Stimulated activated CD4-positive, alpha-beta T cell treated with anti-CD3 and anti-CD28 coated beads, Interleukin-15, amount 100 ng/mL, for 1 hour (primary cell): ENCODE data around the gene FBXL17.

Experiments used
- DNase-seq, 2 donors: peaks; one replicate each; pipeline ENCODE4 v3.0.0-alpha.2; 2020; ENCODE audit warnings: low read depth in 1 of 2, low spot score in 1 of 2

The FBXL17 gene

DNA sequence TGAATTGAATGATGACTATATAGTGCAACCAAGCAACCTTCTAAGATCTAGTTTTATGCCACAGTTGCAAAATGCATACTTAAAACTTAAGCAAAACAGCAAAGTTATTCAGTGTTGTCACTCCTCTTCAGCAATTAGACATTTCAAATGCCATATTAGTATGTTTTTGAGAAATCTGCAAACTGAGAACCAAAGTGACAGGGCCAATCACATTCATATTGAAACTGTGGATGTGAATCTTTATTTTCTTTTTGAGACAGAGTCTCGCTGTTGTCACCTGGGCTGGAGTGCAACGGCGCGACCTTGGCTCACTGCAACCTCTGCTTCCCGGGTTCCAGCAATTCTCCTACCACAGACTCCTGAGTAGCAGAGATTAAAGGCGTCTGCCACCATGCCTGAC, 461.9 kb downstream of the FBXL17 start:
- DNase-seq: no peak

DNA sequence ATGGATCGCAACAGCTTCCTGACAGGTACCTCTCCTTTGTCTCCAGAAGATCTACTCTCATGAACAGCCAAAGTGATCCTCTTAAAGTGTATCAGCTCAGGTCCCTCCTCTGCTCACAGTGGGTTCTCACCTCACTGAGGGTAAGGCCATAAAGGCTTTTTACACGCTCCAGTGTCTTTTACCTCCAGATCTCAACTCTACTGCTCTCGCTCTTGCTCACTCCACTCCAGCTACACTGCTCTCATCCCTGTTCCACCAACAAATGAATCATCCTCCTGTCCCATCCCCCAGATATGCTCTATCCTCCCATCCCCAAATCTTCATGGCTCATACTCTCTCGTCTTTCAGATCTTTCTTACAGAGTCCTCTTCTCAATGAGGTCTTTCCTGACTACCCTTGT, 462.5 kb downstream of the FBXL17 start:
- no peak for DNase-seq

DNA sequence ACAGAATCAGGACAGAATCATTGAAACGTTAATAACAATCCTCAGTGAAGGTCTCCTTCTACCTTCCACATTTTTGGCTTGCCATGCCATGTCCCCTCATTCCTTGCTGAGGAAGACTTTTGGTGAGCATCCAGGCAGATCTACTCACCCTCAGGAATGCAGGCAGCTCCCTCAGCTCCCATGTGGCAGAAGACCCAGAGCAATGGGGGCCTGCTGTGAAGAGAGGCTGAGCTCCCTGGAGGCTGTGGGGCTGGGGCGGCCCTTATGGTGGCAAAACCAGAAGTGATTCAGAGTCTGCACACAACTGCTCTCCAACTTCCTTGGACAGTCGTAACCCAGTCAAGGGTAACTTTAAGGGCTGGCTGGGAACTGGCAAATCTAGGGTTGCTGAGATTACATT, 463.9 kb downstream of the FBXL17 start:
- no peak for DNase-seq

DNA sequence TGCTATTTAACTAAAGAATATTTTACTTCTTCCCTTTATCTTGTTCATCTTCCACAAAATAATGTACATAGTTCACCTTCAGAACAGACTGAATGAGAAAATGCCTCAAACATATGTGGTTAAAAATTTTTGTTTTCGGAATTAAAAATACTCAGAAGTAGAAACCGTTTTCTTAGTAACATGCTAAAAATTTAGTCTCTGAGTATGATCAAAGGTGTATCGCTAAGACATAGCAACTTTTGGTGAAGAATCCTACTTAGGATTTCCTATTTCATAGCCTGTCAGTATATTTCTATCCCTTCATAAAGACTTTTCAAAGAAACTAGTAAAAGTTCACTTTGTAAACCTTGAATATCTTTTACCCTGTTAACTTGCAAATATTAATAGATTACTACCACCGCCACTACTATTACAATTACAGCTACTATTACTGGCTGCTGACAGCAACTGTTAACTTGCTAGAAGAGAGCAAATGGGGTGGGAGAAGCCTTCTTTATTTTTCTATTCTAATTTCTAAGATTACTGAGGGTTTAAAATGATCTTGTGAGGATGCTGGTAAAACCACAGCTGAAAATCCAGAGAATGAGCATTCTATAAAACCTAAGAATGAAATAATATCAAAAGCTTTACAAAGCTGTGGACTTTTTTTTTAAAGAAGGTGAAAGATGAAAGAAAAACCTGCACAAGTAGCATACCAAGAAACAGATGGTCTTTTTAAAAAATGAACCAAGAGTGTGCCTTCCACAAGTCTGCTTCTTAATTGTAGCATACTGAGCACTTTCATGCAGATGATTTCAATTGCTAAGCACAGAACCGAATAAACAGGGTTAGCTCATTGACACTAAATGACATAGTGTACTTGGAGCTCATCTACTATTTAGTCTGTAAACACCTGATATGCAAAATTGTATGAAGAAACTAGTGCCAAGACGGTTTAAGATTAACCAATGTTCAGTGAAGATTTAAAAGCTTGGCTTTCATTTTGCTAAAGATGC, 464.9 kb downstream of the FBXL17 start:
- DNase-seq: no peak

DNA sequence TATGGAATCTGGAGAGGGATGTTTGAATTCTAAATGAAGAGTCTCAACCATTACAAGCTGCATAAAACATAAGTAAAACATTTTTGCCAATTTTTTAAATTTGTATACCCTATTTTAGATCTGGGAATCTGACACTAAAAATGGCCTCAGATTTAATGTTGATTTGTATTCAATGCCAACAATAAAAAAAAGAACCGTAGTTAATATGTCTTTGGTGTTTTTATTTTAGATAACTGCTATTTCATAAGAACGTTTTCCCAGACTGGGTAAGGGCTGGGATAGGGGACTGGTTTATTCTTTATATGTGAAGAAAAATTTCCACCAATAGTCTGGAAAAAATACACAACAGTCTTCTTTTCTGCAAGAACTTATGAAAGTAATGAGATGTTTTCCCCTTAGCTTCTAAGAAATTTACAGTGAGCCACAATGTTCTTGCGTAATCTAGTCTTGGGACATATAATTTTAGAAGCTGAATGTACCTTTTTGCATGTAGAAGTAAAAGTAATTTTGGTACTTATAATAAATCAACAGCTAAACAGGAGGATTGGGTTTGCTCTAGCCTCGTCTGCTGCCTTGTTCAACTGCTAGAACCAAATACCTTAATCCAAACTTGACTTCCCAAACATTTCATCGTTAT, 466.6 kb downstream of the FBXL17 start:
- DNase-seq: no peak

DNA sequence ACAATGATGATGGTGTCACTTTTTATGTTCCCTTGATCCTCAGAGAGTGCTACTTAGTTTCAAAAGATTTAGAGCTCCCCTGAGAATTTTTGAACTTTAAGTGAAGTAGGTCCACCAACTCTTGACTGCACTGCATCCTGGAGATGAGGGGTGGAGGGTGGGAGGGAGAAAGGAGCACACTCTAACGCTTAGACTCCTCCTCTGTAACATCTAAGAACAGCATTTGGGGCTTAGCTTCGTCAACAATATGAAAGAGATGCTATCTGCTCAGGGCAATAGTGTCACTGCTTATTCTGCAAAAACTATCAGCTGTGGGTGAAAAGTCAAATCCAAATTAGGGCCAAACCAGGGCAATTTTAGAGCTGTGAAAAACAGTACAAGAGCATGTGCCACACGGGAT, 468.4 kb downstream of the FBXL17 start:
- DNase-seq: no peak

DNA sequence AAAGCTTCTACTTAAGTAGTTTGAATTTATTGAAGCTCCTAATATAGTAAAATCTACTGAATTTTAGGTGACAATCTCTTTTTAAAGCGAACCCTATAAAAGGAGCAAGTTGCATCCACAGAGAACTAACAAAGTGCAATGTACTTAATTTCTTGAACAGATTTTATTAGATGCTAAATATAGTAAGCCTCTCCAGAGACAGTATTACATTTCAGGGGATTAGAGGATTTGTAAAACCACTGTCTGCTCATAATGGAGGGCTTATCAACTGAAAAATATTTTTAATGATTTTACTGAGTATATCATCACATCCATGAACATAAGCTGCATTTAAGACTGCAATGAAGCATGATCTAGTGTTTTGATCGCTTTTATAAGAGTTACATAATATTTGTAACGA, 481.2 kb downstream of the FBXL17 start:
- DNase-seq: no peak

DNA sequence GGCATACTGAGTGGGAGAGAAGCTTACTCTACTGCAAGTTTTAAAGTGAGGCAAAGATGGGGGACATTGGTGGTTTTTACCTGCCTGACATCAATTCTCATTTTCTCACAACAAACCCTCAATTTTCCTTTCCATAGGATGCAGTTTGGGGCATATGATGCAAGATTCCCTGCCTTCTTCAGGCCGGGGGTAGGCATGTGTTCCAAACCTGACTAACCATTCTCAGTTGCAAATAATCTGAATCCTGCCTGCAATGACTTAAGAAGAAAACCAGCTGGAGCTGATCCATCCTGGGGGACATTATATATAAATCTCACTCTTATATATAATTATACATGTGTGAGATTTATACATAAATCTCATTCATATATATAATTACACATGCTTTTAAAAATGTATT, 487.5 kb downstream of the FBXL17 start:
- DNase-seq: no peak

DNA sequence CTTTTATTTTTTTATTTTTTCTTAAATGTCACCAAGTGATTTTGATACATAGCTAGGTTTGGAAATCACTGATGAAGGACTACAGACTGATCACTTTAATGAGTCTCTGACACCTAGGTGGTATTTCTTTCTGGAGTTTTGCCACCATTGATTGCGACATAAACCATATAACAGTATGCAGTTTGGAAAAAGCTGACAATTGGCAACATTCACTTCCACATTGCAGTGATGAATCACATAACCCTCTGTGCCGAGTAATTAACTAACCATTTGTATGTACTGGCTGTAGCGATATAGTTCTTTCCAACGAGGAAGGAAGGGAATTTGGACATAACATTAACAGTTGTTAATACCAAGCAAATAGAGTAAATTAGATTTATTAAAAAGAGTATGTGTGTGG, 488.3 kb downstream of the FBXL17 start:
- no peak for DNase-seq

DNA sequence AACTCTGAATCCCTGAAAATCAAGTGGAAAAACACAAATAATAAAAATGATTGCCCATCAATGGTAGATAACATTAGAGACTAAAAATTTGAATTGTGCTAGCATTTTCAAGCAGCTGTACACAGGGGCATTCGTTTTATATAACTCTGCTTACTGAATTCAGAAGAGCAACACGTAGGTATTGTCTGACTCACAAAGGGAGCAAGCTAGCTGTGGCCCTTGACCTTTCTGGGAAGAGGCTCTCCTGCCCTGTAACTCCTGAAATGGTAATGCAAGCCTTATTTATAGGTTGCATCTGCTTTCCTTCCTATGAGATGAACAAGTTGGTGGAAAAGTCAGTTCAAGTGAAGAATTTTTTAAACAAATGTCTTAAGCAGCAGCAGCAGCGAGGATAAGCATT, 492.5 kb downstream of the FBXL17 start:
- DNase-seq: no peak

DNA sequence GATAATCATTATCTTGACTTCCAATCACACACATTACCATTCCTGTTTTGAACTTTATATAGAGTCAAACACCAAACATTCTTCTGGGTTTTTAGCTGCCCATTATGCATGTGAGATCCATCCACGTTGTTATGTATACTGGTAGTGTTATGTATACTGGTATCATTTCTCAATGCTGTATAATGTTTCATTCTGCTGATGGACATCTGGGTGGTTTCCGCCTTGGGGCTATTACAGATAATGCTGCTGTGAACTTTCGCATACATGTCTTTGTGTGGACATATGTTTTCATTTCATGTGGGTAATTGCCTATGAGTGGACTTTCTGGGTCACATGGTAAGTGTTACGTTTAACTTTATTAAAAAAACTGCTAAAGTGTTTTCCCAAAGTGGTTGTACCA, 493.4 kb downstream of the FBXL17 start:
- DNase-seq: no peak

DNA sequence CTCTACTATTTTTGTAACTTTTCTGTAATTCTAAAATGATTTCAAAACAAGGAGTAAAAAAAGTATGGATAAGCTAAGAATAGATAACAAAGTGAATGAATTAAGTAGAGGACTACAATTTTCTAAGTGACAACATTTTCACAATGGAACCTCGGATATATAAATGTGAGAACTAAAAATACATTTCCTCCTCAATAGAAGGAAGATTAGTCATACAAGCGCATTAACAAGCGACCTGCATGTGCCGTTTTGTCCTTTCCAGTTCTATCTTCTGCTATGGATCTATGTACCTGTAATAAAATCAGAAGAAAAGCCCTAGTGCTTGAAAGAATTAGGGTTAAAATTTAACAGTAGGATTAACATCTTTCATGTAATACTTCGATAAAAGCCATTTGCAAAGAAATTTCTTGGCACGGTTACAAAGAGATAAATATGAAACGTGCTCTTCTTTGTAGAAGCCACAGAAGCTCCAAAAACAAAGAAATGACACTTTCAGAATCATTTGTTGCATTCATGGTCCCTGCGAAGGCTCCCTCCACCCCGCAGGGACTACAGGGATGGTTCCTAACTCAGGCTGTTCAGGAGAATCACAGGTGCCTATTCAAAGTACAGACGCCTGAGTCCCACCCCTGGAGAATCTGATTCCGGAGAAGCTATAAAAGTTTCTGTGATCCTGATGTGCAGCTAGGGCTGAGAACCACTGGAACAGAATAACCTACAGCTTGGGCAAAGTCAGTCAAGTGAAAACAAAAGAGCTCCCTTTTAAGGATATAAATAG, 494.5 kb downstream of the FBXL17 start:
- DNase-seq: no peak

DNA sequence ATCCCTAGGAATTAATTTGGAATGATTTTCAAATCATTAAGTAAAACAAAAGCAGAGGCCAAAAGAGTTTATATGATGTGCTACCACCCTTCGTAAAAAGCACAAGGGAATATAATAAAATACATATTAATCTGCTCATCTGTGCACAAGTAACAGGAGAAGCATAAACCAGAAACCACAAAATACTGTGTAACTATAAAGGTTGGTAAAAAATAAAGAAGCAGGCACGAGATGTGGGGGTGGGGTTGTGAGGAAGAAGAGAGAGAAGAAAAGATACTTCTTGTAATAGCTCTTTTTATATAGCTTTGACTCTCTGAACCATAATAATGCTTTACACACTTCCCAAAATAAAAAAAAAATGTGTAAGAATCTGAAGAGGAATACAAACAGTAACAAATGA, 496.3 kb downstream of the FBXL17 start:
- DNase-seq: no peak

DNA sequence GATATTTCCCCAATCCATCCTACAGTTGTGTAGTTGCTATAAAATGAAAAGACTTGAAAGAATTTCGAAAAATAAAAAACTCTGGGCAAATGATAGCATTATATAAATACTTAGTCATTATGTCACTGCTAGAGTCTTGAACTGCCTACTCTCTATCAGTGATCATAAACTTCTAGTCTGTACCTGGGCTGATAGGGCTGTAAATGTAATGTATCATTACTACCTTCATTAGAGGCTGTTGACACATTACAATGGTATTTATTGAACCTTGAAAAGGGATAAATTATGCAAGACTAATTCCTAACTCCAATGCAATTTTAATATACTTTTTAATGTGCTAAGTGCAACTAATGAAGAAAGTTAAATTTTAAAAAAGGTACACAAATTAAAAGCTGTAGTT, 497.0 kb downstream of the FBXL17 start:
- no peak for DNase-seq

DNA sequence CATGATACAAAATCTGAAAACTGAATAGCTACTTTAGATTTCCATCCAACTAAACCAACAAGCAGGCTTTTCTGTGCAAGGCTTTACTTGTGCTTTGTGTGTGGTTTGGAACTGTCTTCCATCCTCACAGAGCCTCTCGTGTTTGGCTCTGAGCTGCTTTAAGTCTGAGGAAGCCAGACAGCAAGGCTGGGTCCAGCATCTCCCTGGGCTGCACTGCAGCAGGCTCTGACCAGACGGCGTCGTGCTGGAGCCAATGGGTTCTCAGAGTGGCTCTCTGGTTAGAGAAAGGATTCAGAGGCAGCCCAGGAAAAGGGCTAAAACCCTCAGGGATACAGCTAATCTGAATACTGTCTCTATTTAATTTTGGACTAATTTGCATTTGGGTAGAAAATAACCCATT, 503.2 kb downstream of the FBXL17 start:
- DNase-seq: no peak

DNA sequence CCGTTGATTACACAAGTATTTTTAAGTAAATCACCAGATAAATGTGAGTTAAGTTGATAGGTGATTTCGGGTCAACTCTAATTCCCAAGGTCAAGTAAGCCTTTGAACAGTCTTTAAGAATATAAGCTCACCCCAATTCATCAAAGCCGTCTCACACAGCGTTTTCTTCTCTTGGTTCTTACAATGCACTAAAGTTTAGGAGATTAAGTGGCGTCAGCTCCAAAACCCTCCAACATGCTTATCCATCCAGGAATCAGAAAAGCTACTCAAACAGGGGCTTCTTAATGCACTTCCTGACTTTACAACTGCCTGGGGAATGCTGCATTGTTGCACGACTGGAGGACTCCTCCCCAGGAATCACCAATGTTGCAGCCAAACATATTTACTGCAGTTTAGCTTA, 505.0 kb downstream of the FBXL17 start:
- DNase-seq: no peak

DNA sequence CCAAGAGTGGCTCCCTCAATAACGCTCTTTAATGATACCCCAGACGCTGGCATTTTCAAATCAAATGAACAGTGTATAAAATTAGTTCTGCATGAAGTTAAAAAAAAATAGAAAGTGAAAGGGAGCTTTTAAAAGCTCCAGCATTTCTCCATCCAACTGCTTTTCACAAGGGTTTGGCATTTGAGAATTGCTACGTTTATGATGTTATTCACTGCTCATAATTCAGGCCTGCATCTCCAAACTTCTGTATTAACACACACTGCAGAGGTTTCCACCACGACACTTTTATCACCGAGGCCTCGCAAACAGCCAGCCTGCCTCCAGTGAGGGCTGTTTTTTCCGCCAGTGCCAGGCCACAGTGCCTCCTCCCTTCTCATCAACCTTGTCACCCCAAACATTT, 505.6 kb downstream of the FBXL17 start:
- no peak for DNase-seq

DNA sequence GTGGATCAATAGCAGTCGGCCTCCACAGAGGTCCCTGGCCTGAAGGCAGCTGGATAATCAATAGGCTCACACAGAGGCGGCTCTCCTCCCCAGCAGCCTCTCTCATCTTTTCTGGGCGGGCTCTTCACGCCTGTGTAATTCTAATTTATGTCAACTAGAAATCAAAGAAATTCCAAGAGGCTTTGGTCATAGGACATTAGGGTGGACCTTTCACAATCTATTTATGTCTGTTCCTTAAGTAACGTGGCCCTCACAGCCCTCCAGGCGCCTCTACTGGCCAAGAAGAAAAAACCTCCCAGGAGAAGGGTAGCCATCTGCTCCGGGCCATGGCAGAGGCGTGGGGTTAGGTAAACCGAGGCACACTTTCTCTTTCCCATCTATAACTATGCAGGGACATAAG, 506.1 kb downstream of the FBXL17 start:
- no peak for DNase-seq

DNA sequence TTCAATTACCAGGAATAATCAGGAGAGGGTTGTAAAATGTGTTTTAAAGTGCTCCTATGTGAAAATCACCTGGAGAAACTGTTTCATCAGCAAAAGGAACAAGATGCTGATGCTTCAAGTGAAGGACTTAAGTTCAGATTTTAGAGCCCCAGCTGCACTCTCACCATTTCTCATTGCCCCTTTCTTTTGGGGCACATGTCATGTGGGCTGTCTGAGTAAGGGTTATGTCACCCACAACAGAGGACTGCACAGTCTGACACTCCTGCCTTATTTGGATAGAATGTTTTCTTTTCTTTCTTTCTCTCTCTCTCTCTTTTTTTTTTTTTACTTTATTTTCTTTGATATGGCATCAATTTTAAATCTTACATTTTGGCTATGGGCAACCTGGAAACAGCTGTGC, 507.1 kb downstream of the FBXL17 start:
- no peak for DNase-seq

DNA sequence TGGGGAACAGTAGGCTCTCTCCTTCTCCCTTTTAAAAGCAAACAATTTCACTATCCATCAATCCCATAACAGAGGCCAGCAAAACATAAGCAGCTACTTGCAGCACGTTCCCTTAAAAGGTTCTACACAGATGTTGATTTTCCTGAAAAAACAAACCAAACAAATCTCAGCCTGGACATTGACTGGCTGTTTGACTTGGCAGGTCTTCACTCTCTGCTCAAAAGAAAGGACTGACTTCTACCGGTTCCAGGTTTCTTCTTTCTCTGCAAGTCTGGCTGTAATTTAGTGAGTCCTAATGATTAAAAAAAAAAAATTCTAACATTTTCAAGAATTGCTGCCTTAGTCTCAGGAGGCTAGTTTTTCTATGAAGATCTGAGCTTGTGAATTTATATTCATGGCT, 508.0 kb downstream of the FBXL17 start:
- DNase-seq: no peak

DNA sequence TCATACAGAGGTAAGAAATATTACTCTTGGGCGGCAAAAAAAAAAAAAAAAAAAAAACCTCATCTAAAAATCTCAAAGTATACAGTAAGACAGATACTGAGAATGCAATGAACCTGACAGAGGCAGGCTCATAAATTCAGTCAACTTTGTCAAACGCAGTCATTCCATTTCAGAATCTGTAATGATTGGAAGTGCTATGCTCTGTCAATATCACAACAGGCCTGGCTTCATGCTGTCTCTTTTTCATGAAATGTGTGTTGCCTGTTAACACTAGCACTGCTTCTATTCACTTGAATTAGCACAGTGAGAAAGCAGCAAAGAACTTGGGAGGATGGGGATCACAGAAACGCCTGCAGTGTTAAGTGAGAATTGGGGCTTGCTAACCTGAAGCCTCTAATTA, 510.9 kb downstream of the FBXL17 start:
- no peak for DNase-seq
